Astrocyte (in vitro differentiated cells and primary cell): ENCODE data around the gene SULF2. TPM values are rescaled to one million over a fixed set of nuclear protein-coding genes. Genes with fewer than 3 reads are reported as not detected.

ENCODE experiments used
- DNase-seq: peaks from one replicate; pipeline ENCODE4 v3.0.0-alpha.2; 2010; ENCODE audit warnings: low read depth
- FAIRE-seq: peaks from 2 replicates; lab custom pipeline; 2011; peaks lifted over from hg19 to GRCh38; lab: Jason Lieb, UNC
- H2AFZ ChIP-seq: 2 replicates; pipeline ENCODE4 v1.6.0; 2012; ENCODE audit warnings: low read depth, low read length, inconsistent platforms
- H3K27ac ChIP-seq: 2 replicates; pipeline ENCODE4 v1.5.1; 2011; ENCODE audit warnings: low read depth, low read length, inconsistent platforms
- H3K27me3 ChIP-seq: 2 replicates; pipeline ENCODE4 v1.6.0; 2011; ENCODE audit warnings: low read length, inconsistent platforms; ENCODE audit not compliant: insufficient read depth
- H3K36me3 ChIP-seq: 2 replicates; pipeline ENCODE4 v1.5.1; 2011; ENCODE audit warnings: low read length, inconsistent platforms; ENCODE audit not compliant: insufficient read depth
- H3K4me1 ChIP-seq: 2 replicates; pipeline ENCODE4 v1.5.1; 2011; ENCODE audit warnings: low read length, inconsistent platforms; ENCODE audit not compliant: insufficient read depth
- H3K4me2 ChIP-seq: 2 replicates; pipeline ENCODE4 v1.6.0; 2012; ENCODE audit warnings: low read length, inconsistent platforms
- H3K4me3 ChIP-seq: 2 replicates; pipeline ENCODE4 v1.5.1; 2011; ENCODE audit warnings: low read depth, mild to moderate bottlenecking, low read length, inconsistent platforms; ENCODE audit not compliant: insufficient read depth
- H3K79me2 ChIP-seq: 2 replicates; pipeline ENCODE4 v1.6.0; 2012; ENCODE audit warnings: mild to moderate bottlenecking, low read length, inconsistent platforms; ENCODE audit not compliant: insufficient read depth
- H3K9ac ChIP-seq: 2 replicates; pipeline ENCODE4 v1.6.0; 2012; ENCODE audit warnings: mild to moderate bottlenecking, low read length, inconsistent platforms
- H3K9me3 ChIP-seq: 2 replicates; pipeline ENCODE4 v1.5.1; 2012; ENCODE audit warnings: low read depth, mild to moderate bottlenecking, low read length, inconsistent platforms; ENCODE audit not compliant: insufficient read depth
- H4K20me1 ChIP-seq: 2 replicates; pipeline ENCODE4 v1.6.0; 2012; ENCODE audit warnings: low read length, inconsistent platforms; ENCODE audit not compliant: insufficient read depth
- H3K27ac Mint-ChIP-seq: one replicate; pipeline ENCODE4 v1.8.0; 2021; ENCODE audit warnings: mild to moderate bottlenecking, mixed read lengths; ENCODE audit not compliant: unreplicated experiment
- H3K27me3 Mint-ChIP-seq: one replicate; pipeline ENCODE4 v1.8.0; 2021; ENCODE audit warnings: low read depth, mixed read lengths; ENCODE audit not compliant: unreplicated experiment
- H3K36me3 Mint-ChIP-seq: one replicate; pipeline ENCODE4 v1.8.0; 2021; ENCODE audit warnings: low read depth, mixed read lengths; ENCODE audit not compliant: unreplicated experiment
- H3K4me1 Mint-ChIP-seq: one replicate; pipeline ENCODE4 v1.8.0; 2021; ENCODE audit warnings: low read depth, mixed read lengths; ENCODE audit not compliant: unreplicated experiment
- H3K4me3 Mint-ChIP-seq: one replicate; pipeline ENCODE4 v1.8.0; 2021; ENCODE audit warnings: mild to moderate bottlenecking, moderate library complexity, mixed read lengths; ENCODE audit not compliant: unreplicated experiment
- H3K9me3 Mint-ChIP-seq: one replicate; pipeline ENCODE4 v1.8.0; 2021; ENCODE audit warnings: mild to moderate bottlenecking, mixed read lengths; ENCODE audit not compliant: unreplicated experiment
- CTCF ChIP-seq: IDR thresholded peaks from 2 replicates; pipeline ENCODE4 v1.5.1; 2011; ENCODE audit warnings: low read depth, mild to moderate bottlenecking, inconsistent platforms, low read length, moderate library complexity; ENCODE audit not compliant: insufficient read depth
- EZH2 ChIP-seq: IDR thresholded peaks from 2 replicates; pipeline ENCODE4 v1.6.1; 2012; ENCODE audit warnings: mild to moderate bottlenecking, low read length, inconsistent platforms; ENCODE audit not compliant: insufficient read depth
- total RNA-seq: library from RNA; stranded (reverse); gene quantifications from 2 replicates; pipeline ENCODE4 v1.2.1, GENCODE V29; 2021

SULF2 gene
- total RNA-seq, 1 donor from 2014 or later, result 139 TPM

DNA sequence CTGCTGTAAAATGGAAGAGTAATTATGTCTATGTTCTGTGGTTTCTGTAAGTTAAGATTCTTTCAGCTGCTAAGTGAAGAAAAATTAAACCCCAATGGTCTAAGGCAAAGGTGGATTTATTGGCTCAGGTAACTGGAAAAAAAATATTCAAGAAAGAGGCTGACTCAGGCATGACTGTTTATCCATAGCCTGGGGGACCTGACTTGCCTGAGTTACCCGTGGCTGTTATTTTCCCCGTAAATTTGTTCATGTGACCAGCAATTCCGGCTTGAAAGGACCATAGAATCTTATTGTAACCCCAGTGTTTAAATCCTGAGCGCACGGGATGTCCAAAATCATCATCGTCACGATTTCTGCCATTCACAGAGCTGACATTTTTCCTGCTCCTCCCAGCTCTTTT is 32.3 kb upstream of the SULF2 start:
- no peak overlapping the region for H3K4me2 ChIP-seq
- Mint-ChIP-seq H3K4me1 (peaks cover 1% of the 10 kb centered on the region), H3K4me3 (no peak overlapping the region), H3K27me3 (peaks cover 58% of the 10 kb centered on the region), H3K27ac (no peak overlapping the region), H3K9me3 (peaks cover 14% of the 10 kb centered on the region), H3K36me3 (no peaks in the 10 kb centered on the region)
- no peaks in the 10 kb centered on the region for H3K9me3 ChIP-seq
- H4K20me1 ChIP-seq, result no peaks in the 10 kb centered on the region
- H2AFZ ChIP-seq, result no peak overlapping the region
- TF ChIP-seq EZH2, result no peak
- TF ChIP-seq CTCF, result no peak
- H3K9ac ChIP-seq, result no peak overlapping the region
- FAIRE-seq, result no peak
- no peaks in the 10 kb centered on the region for H3K79me2 ChIP-seq
- peaks cover 31% of the 10 kb centered on the region for H3K27me3 ChIP-seq
- peaks cover 3% of the 10 kb centered on the region for H3K4me1 ChIP-seq
- H3K4me3 ChIP-seq, result no peak overlapping the region
- DNase-seq, result no peak
- H3K27ac ChIP-seq, result no peak overlapping the region
- no peaks in the 10 kb centered on the region for H3K36me3 ChIP-seq

DNA sequence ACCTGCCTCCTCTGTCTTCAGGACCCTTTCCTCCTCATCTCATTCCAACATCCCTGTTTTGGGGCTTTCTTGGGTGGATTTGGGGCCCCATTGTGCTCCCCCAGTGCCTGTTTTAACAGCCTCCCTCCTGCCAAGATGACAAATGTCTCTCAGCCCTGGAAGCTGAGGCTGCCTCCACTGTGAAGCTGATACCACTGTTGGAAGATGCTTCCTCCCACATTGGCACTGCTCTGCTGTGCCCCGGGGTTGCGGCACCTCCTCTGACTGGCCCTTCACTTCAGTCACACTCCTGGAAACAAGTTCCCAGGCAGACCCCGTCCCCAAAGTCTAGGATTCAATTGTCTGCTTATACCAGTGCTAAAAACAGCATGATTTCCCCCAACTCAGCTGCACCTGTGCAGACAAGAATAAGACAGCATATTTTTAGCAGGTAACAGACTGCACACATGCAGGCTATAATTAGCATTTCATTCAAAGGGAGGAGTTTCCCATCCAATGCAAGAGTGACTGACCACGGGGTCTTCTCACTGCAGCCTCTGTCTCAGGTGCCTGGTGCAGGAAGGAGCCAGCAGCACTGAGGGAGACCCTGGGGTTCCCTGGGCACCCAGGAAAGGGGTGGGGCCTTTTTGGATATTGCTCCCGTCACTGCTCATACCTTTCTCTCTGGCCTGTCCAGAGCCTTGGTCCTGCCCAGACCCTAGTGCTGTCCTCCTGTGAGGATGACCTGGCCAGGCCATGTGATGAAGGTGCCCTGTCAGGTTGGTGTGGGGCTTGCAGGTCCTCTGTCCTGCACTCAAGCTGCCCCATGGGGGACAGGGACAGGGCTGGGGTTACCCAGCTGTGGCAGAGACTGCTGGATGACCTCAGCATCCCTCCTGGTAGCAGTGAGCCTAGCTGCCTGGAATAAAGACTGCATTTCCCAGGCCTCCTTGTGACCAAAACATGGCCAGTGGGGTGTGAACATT is 31.5 kb upstream of the SULF2 start:
- TF ChIP-seq CTCF, result no peak
- TF ChIP-seq EZH2, result no peak
- Mint-ChIP-seq H3K36me3 (no peaks in the 10 kb centered on the region), H3K27me3 (peaks cover 56% of the 10 kb centered on the region)

GRCh38 chr20:47815866-47816265 is 30.6 kb upstream of the SULF2 start:
- peaks cover 14% of the 10 kb centered on the region for H3K9me3 Mint-ChIP-seq
- no peaks in the 10 kb centered on the region for H3K36me3 ChIP-seq
- H3K79me2 ChIP-seq, result no peaks in the 10 kb centered on the region
- H3K27me3 Mint-ChIP-seq, result peaks cover 64% of the 10 kb centered on the region
- H3K4me1 Mint-ChIP-seq, result no peaks in the 10 kb centered on the region
- no peaks in the 10 kb centered on the region for H3K4me1 ChIP-seq
- H3K9ac ChIP-seq, result no peak overlapping the region
- no peaks in the 10 kb centered on the region for H3K9me3 ChIP-seq
- H2AFZ ChIP-seq, result no peak overlapping the region
- H3K4me3 Mint-ChIP-seq, result no peak overlapping the region
- TF ChIP-seq CTCF (no peak), EZH2 (no peak)
- FAIRE-seq (no peak), DNase-seq (no peak)
- no peaks in the 10 kb centered on the region for H4K20me1 ChIP-seq
- no peak overlapping the region for H3K4me3 ChIP-seq
- no peak overlapping the region for H3K27ac Mint-ChIP-seq
- H3K4me2 ChIP-seq, result no peak overlapping the region
- H3K36me3 Mint-ChIP-seq, result no peaks in the 10 kb centered on the region
- no peak overlapping the region for H3K27ac ChIP-seq
- peaks cover 39% of the 10 kb centered on the region for H3K27me3 ChIP-seq

More for the DNA sequence above, 31.5 kb upstream of the SULF2 start:
- no peaks in the 10 kb centered on the region for H3K36me3 ChIP-seq
- Mint-ChIP-seq H3K9me3 (peaks cover 14% of the 10 kb centered on the region), H3K4me3 (no peak overlapping the region), H3K4me1 (peaks cover 1% of the 10 kb centered on the region), H3K27ac (no peak overlapping the region)
- H4K20me1 ChIP-seq, result no peaks in the 10 kb centered on the region
- no peaks in the 10 kb centered on the region for H3K79me2 ChIP-seq
- peaks cover 30% of the 10 kb centered on the region for H3K27me3 ChIP-seq
- no peak overlapping the region for H3K4me3 ChIP-seq
- H3K27ac ChIP-seq, result no peak overlapping the region
- FAIRE-seq (no peak), DNase-seq (no peak)
- H3K9me3 ChIP-seq, result no peaks in the 10 kb centered on the region
- H3K4me2 ChIP-seq, result no peak overlapping the region
- H3K9ac ChIP-seq, result no peak overlapping the region
- no peak overlapping the region for H2AFZ ChIP-seq
- peaks cover 3% of the 10 kb centered on the region for H3K4me1 ChIP-seq
